GM19043 (cell line): ENCODE results near the gene SPATS2.

Experiments used
- ATAC-seq: cut with Tn5 transposase; IDR thresholded peaks from one replicate; pipeline ENCODE4 v1.9.1; 2021; ENCODE audit warnings: low read depth; ENCODE audit not compliant: unreplicated experiment

The SPATS2 gene

DNA sequence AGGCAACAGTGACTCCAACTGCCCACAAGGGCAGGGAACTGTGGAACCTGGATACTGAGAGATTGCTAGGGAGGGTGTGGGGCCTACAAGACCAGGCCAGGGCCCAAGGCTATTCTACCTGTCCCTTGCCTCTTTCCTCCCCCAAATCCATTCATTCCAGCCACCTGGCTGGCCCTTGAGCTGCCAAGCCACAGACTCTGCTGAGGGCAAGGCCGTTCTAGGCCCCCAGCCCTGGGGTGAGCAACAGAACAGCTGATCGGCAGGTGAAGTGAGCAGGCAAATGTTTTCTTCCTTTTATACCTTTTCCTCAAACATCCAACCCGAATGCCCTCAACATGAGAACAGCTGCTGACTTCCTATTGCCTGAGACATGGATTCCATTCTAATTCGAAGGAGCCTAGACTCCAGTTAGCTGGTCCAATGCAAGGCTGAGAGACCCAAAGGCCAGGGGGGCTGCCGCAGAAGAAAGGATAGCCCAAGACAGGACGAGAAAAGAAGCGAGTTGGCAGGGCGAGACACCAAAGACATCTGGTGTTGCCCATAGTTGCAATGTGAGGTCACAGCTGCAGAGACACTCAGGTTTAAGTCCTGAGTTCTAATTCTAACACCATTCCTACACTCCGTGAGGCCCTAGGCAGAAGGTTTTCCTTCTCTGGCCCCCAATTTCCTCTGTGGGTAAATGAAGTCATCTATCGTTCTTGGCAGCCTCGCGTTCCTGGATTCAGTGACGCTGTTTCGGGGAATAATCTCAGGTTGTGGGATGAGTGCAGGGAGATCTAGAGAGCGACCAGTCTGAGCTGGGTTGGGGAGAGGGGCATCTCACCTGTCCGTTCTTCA, 31.9 kb upstream of the SPATS2 start:
- no peak for ATAC-seq

DNA sequence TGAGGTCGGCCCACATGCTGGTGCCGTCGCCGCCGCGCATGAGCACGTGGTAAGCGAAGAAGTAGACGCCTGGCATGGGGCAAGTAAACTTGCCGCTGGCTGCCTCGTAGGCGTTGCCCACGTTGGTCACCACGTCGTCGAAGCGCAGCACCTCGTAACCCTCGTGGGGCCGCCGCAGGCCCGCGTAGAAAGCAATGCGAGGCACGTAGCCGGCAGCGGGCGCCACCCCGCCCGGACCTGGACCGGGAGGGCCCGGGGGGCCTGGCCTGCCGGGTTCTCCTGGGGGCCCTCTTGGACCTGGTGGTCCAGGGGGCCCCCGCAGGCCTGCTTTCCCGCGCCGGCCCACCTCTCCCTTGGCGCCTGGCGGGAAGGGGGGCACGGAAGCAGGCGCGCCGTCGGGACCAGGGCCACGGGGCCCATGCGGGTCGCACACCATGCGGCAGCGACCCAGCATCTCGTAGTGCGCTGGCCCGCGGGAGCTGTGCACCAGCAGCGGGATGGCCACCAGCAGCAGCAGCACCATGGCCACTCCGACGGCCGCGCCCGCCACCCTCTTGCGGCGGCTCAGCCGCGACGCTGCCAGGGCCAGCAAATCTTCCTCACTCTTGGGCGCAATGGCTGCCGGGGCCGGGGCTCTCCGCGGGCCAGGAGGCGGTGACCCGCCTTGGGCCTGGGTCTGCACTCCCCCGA, 31.2 kb upstream of the SPATS2 start:
- ATAC-seq, result no peak

DNA sequence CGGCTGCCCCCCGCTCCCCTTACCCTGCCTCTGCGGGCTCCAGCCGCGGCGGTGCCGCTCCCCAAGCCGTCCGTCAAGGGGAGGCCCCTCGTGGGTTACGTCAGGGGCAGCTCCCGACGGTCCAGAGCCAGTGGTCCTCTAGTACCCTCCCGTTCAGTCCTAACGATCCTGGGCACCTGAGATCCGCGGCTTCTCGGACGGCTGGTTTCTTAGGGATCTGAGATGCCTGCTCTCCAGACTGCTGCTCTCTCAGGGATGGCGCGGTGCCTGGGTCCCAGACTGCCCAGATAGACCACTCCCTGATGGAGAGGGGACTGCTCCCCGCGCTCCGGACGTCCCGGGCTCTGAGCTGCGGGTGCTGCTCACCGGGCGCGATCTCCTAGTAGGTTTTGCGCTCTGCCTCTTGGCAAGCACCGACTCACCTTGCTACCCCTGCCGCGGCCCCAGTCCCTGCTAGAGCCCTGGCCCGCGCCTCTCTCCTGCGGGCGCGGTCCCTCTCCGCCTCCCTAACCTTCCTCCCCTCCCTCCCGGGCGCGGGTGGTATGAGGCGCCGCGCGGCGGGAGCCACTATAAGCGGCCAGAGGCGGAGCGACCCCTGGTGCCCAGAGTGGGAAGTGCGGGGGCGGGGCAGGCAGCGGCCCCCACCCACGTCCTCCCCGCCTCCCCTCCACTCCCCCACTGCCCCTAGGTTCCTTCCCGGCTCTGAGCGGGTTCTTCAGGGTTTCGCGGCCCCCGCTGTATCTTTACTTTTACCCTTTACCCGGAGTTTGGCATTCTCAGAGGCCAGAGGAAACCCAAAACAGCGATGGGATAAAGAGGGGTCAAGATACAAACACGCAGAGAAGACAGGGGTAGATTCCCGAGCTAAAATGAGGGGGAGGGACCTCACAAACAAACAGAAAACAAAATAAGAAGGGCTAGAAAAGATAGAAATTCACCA, 30.3 kb upstream of the SPATS2 start, which contains the start of gene C1QL4:
Gene C1QL4 (minus strand): TSS at position 544 of the 940 bp plus-strand sequence. CDS start 711 bp downstream, outside the sequence.
- ATAC-seq, result peak; percentile 72

DNA sequence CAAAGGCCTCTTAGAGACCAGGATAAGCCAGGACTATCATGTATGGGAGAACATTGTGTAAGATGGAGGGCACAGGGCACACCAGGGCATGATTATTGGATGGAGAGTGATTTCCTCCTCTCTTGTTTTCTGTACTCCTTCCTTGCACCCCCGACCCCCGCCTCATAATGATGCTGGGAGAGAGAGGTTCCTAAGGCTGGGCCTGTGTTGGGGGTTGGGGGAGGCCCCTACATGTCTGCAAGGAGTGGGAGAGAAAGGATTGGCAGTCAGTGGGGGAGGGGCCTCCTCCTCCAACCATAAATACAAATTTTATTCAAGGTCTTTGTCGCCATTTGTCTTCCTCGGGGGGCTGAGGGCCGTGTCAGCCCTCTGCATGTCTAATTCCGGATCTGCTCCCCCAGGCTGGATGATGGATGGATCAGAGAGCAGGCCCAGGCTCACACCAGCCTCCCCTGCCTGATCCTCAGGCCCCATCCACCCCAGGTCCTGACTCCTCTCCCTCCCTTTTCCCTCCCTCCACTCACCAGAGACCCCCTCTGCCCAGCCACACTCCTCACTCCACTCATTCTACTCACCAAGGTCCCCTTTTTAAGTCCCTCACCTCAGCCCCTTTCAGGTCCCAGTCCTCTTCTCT, 28.3 kb upstream of the SPATS2 start:
- no peak for ATAC-seq

DNA sequence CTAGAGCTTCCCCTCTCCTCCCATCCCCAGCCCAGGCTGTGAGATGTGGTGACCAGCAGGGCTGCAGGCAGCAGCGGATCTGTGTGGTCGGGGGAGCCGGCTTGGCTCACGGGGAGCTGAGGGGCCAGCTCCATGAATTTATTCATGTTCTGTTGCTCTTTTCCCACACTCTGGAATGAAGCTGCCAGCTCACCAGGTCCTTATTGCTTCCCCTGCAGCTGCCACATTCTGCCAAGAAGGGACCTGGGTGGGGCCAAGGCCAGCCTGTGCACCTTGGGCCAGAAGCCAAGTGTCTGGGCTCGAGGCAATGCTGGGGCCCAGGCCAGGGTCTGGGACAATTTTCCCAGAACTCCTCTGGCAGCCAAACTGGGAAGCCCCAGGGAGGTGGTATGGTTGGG, 27.8 kb upstream of the SPATS2 start:
- ATAC-seq, result no peak

DNA sequence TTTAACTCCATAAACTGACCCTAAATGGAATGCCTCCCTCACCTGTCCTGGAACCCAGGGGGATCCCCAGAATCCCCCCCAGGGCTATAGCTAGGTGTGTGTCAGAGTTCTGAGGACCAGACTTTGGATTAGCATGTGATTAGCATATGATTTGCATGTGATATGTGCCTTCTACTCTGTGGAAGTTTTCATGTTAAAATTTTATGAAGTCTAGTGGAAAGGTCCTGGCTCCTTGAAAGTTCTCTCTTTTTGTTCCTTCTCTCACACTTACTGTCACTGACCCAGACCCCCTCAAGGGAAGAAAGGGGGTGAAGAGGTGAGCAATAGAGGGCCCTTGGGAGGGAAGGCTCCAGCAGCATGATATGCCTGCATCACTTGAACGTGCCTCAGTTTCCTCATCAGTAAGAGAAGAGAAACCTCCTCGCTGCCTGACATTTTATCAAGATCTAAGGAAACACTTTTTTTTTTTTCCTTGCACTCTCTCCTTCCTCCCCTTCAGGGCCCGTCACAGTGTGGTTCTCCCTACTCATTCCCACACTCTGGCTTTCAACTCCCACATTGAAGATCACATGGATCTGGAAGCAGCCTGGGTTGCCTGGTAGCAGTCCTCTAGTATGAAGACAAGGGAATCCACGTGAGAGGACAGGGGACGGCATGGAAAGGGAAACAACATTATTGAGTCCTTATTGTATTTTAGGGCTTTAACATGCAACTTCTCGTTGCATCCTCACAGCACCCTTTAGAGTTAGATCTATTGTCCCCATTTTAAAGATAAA, 27.0 kb upstream of the SPATS2 start:
- no peak for ATAC-seq

DNA sequence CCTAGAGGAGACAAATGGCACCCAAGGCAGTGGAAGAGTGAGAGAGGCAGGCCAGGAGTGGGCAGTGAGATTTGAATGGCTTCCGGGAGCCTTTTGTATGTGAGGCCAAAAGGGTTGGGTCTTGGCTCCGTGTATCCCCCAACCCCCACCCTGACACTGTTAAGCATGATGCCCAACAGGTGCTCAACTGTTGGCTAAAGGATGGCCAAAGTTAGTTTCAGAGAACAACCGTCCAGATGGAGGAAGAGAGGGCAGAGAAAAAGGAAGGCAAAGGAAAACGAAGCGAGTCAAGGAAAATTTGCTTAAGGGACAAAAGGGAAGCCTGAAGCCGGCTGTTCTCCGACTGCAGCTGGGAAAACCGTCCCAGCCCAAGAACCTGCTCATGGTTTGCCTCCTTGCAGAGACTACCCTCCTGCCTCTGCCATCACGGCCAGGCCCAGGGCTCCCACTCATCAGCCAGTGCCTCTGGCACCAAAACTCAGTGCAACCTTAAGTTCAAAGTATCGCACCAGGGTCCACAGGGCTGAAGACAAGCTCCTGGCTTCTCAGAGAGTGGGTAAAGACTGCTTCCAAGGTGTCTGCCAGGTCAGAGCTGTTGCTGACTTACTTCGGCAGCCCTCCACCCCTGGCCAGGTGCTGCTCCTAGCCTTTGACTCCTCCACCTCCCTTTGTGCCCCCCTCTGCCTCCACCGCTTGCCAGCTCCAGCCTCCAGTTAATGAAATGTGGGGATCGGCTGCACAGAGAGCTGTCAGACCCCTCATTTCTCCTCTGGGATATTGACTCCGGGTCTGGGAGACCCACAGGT, 26.1 kb upstream of the SPATS2 start:
- no peak for ATAC-seq

DNA sequence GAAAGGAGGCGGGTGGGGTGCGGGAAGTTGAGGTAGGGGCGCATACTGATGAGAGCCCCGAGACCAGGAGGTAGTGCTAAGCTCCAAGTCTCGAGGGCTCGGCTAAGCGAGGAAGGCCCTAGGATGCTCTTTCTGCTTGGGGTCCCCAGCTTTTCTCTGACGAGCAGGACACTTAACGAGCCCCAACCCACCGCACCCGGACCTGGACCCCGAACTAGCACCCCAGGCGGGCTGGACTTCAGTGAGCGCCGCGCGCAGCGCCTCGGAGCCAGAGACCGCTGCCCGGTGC, 25.5 kb upstream of the SPATS2 start:
- no peak for ATAC-seq

DNA sequence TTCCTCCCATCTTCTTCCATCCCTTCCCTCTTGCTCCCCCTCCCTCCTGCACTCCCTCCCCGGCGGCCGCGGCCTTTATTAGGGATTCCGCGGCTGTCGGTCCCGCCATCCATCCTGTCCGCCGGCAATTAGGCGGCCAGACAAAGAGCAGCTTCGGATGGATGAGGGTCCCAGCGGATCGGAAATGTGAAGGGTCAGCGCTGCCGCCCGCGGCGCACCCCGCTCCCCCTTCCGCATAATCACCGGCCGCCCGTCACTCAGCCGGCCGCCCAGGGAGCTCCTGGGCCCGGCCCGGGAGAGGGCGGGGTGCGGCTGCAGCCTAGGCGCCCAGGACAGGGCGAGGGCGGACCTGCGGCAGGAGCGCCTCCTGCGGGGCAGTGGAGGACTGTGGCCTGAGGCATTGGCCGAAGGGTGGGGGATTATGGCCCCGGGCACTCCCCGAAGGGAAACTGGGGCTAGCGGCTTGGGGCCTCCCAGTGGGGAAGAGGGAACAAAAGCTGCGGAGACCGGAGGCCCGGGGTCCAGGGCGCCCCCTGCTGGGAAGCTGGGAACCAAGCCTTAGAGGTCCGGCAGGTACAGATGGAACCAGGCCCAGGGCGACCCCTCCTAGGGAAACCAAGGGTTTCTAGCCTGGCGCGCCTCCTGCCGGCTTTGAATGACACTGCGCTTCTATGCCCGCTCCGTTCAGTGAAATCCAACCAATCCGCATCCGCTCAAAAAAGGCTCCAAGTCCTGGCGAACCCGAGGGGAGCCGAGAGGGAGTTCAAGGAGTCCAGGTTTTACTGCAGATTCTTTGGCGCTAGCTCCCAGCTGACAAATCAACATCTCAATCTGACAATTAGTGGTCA, 25.0 kb upstream of the SPATS2 start:
- peak; percentile 61 for ATAC-seq

DNA sequence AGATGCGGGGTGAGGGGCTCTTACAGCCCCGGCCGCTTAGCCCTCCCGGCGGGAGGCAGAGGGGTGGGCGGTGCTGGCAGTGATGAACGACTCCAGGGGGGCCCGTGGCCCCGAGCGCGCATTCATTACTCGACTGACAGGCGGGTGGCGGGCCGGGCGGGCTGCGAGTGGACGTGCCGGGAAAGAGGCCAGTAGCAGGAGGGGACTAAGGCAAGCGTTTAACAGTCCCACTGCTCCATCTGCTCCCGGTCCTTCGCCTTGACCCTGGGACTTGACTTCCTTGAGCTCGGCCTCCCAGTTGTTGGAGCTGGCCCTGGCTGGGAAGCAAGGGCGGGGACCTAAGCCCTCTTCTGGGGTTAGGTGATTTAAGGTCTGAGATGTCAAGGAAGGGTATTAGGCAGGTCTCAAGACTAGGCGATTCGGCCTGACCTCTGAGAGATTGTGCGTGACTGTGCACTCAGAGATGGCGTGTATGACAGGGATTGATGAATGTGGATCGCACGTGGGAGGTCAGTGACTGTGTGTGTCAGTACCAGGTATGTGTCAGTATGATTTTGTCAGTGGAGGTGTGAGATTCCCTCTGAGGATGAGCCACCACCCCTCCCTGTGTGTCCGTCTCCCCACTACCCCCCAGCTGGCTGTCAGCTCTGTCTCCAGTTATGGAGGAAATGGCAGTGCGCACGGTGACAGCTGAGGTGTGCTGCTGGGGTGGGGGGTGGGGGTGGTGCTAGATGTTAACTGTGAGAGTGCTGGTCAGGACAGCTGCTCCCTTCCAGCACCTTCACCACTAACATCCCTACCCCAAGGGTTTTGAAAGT, 24.1 kb upstream of the SPATS2 start:
- no peak for ATAC-seq

DNA sequence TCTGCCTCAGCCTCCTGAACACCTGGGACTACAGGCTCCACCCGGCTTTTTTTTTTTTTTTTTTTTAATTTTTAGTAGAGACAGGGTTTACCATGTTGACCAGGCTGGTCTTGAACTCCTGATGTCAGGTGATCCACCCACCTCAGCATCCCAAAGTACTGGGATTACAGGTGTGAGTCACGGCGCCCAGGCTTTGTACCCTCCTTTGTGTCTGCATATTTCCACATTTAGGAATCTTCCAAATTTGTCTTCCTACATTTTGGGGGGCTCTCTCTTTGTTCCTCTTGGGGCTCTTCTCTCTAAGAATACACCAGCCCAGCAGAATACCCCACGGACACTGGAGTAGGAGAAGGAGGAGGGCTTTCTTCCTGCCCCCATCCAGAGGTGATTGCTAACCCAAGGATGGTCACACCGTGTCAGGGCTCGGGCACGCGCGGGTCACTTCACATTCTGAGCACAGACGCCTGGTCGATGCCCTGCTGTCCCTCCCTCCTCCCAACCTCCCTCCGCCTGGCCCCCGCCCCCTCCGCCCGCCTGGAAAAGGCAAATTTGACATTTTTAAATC, 22.7 kb upstream of the SPATS2 start:
- ATAC-seq, result no peak

DNA sequence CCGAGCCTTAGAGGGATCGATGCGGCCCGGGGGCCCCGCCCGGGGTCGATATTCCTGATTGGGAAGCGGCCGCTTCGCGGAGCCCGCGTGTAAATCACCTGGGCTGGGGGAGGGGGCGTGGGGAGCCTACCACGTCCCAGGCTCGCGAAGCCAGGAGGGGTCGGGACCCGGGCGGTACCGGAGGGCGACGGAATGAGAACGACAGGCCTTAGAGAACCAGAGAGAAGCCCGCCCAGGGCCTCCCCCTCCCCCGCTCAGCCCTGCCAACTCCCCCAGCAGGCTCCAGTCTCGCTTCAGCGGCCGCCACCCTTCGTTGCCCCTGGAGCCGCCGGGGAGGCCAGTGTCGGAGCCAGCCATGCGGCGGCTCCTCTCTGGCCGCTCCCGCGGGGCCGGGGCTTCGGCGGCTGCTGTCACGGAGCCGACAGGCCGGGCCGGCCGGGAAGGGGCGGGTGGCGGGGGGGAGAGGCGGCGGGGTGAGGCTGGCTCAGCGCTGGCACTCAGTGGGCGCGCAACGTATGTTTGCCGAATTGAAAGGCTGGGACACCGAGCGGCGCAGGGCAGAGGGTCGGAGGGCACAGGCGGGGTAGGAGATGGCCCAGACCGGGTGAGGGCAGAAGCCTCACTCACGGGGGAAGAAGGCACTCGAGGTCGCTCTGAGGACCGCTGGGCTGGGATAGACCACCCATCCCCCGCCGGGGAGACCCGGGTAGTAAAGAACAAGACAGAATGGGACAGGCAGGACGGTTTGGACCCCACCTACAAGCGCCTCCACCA, 22.0 kb upstream of the SPATS2 start:
- ATAC-seq, result no peak

DNA sequence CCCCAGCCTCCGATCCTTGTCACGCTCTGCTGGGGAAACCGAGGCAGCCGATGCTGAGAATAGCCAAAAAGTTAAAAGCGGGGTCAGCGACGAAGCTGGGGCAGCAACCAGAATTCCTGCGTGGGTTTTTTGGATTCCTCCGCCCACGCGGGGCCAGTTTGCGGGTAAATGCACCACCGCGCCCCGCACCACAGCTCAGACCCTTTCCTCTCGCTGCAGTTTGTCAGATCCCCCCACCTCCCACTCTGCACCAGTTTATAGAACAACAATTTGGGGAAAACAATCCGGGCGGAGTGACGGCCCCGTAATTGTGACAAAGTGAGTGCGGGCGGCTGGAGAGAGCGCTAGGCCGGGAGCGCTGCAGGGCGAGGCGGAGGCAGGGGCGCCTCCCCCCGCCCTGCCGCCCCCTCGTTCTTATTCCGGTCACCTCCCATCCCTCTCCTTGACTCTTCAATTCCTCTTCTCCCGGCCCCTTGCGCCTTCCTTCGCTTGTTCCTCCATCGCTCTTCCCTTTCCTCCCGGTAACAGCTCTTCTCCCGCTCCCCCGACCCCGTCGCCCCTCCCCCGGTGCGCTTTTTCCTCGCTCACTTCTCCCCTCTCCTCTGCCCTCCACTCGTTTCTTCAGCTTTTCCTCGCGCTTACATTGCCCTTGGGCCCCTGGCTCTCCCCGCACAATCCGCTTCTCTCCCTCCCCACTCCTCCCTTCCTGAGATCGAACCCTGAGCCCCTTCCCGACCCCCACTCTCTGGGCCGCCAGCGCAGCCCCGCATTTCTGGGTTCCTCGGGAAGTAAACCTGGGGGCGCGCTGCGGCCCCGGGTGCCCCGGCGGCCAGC, 21.2 kb upstream of the SPATS2 start:
- ATAC-seq, result no peak

DNA sequence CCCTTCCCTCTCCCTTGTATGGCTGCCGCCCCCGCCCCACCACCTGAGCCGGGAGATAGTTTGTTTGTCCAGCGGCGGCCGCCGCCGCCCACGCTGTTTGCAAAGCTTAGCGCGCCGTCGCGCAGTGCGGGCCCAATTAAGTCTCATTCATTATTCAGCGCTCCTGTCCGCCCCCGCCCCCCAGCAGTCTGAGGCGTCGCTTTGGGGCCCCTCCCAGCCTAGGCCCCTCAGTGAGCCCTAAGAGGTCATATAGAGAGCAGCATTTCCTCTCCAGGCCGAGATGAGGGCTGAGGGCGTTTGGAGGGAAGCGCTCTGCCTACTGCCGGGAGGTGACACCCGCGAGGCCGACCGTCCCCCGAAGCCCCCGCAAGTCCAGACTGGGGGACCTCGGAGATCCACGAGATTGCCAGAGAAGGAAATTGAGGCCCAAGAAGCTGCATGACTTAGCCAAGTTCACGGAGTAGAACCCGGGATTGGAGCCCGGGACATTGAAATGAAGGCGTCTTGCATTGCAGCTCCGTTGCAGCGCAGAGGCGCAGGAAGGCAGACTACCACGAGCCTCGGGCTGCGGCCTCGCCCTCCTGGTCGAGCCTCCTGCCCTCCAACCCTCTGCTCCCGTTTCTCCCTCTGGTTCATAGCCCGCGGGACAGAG, 20.5 kb upstream of the SPATS2 start, which contains the start of gene DNAJC22:
Gene DNAJC22 (plus strand): TSS at position 230 of the 652 bp plus-strand sequence. CDS start 1,985 bp downstream, outside the sequence.
- ATAC-seq, result no peak
